H1 (cell line): Measurements from ENCODE around the gene KLHL29. TPM values are rescaled to one million over a fixed set of nuclear protein-coding genes. Genes with fewer than 3 reads are reported as not detected.

Source experiments
- ATF2 ChIP-seq: IDR thresholded peaks from 2 replicates; pipeline ENCODE4 v1.6.1; 2012; ENCODE audit warnings: low read length, inconsistent platforms
- CHD7 ChIP-seq: fragments of 300-600 bp; sonication (generic); IDR thresholded peaks from 2 replicates; pipeline ENCODE4 v1.7.1; 2012; ENCODE audit warnings: low read length, moderate library complexity, mild to moderate bottlenecking, inconsistent platforms; ENCODE audit not compliant: insufficient replicate concordance
- KDM5A ChIP-seq: fragments of 200-600 bp; IDR thresholded peaks from 2 replicates; pipeline ENCODE4 v1.7.1; 2012; ENCODE audit warnings: mild to moderate bottlenecking, low read length, inconsistent platforms, mixed read lengths
- polyA plus RNA-seq, 7 experiments: library from polyadenylated mRNA; depleted of rRNA in 3 of 7; stranded (reverse) in 5 of 7; unstranded in 2 of 7; fragments of >200 nt in 5 of 7; fragments of 200-250 nt in 2 of 7; gene quantifications; 1 replicate in 5 of 7; 2 replicates in 1 of 7; 4 replicates in 1 of 7; pipeline versions ENCODE4 v1.2.1 to v1.2.3, GENCODE V29; 2011 to 2013; ENCODE audit warnings: missing spikeins in 2 of 7, mixed read lengths in 2 of 7
- total RNA-seq: library from RNA; stranded (reverse); fragmentation: NEBNext Ultra II Directional; extraction: Animal tissue kit (Norgen Biotek cat#: 25700); gene quantifications from 2 replicates; pipeline ENCODE4 v1.2.1, GENCODE V29; 2021

KLHL29 gene
- total and polyA plus RNA-seq, 2 of the 8 experiments (the other 6 are each of a cell fraction or from before 2014, with no cell fraction given), result 1.1 to 4.7 TPM

- TF ChIP-seq CHD7 (no peak), KDM5A (no peak), ATF2 (no peak)
Measured at GRCh38 chr2:23708771-23709170, 323.8 kb downstream of the KLHL29 start (continued).
